ENCODE data around the gene PPP1R37. TPM values are rescaled to one million over a fixed set of nuclear protein-coding genes. Genes with fewer than 3 reads are reported as not detected.

Gene PPP1R37
- total RNA-seq, 2 experiments from 2014 or later = 21.1 to 21.7 TPM

GRCh38 chr19:45091031-45091923 is 1.7 kb upstream of the PPP1R37 start:
- DNase-seq = peak; percentile 98
- H3K27me3 Mint-ChIP-seq = no peaks in the 10 kb centered on the region
- peaks cover 33% of the 10 kb centered on the region for H3K36me3 Mint-ChIP-seq (ENCODE audit: low read depth)
- H3K4me3 Mint-ChIP-seq = peak overlapping the region; percentile 87
- peaks cover 2% of the 10 kb centered on the region for H3K9me3 Mint-ChIP-seq
- ChIA-PET CTCF (interaction anchor here (0.6 to 2.6 kb wide), 11 partner anchors 11 to 394 kb away, joined by 3 to 14 read pairs (median 5); partner anchors contain the start of genes BLOC1S3 and TRAPPC6A), POLR2A (interaction anchor here (1.0 to 1.4 kb wide), 2 partner anchors 12 to 52 kb away, joined by 4 to 6 read pairs; partner anchors contain the start of genes CLASRP and GEMIN7)
- peak overlapping the region; percentile 97 for H3K27ac Mint-ChIP-seq
- peaks cover 68% of the 10 kb centered on the region for H3K4me1 Mint-ChIP-seq

GRCh38 chr19:45094137-45094536 is 1.2 kb downstream of the PPP1R37 start:
- Mint-ChIP-seq H3K36me3 (ENCODE audit: low read depth) (peaks cover 30% of the 10 kb centered on the region), H3K9me3 (peaks cover 2% of the 10 kb centered on the region), H3K4me1 (peaks cover 72% of the 10 kb centered on the region), H3K27me3 (no peaks in the 10 kb centered on the region), H3K27ac (peak overlapping the region; percentile 54), H3K4me3 (peak overlapping the region; percentile 87)
- ChIA-PET CTCF (no interaction called here), POLR2A (no interaction called here)
- no peak for DNase-seq

DNA sequence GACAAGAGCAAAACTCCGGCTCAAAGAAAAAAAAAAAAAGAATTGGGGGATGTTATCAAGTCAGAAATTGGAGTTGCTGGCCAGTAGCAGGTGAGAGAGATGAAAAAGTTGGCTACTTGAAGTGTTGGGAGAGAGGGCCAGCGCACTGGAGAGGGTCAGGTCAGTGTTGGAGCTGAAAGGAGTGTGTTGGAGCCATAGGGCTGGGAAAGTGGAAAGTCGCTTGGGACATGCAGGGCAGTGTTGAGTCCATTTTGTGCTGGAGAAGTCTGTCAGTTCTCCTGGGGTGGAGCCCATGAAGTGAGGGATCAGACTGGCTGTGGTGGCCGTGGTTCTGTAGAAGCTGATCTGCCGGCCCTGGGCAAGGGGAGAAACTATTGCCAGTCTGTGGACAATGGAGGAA is 1.7 kb downstream of the PPP1R37 start:
- Mint-ChIP-seq H3K4me1 (peaks cover 72% of the 10 kb centered on the region), H3K36me3 (ENCODE audit: low read depth) (peaks cover 26% of the 10 kb centered on the region), H3K27me3 (no peaks in the 10 kb centered on the region), H3K9me3 (peaks cover 2% of the 10 kb centered on the region), H3K27ac (peak overlapping the region; percentile 54), H3K4me3 (peak overlapping the region; percentile 87)
- ChIA-PET POLR2A (no interaction called here), CTCF (interaction anchor here (0.6 kb wide), 1 partner anchor 323 kb away, joined by 3 read pairs; no protein-coding TSS in a partner anchor)
- DNase-seq = no peak

- H3K27me3 Mint-ChIP-seq = no peaks in the 10 kb centered on the region
- H3K27ac Mint-ChIP-seq = peak overlapping the region; percentile 55
- peaks cover 2% of the 10 kb centered on the region for H3K9me3 Mint-ChIP-seq
- H3K4me1 Mint-ChIP-seq = peaks cover 72% of the 10 kb centered on the region
- CTCF ChIA-PET = interaction anchor here (0.6 kb wide), 1 partner anchor 1355 kb away, joined by 3 read pairs; no protein-coding TSS in a partner anchor
- POLR2A ChIA-PET = no interaction called here
- H3K36me3 Mint-ChIP-seq (ENCODE audit: low read depth) = peaks cover 20% of the 10 kb centered on the region
- no peak for DNase-seq
- H3K4me3 Mint-ChIP-seq = no peak overlapping the region
These were observed 2.8 kb downstream of the PPP1R37 start for GRCh38 chr19:45095496-45096413.

GRCh38 chr19:45096700-45097099 is 3.7 kb downstream of the PPP1R37 start:
- POLR2A ChIA-PET = no interaction called here
- peaks cover 11% of the 10 kb centered on the region for H3K36me3 Mint-ChIP-seq (ENCODE audit: low read depth)
- H3K27me3 Mint-ChIP-seq = no peaks in the 10 kb centered on the region
- H3K27ac Mint-ChIP-seq = peak overlapping the region; percentile 28
- no peak for DNase-seq
- H3K9me3 Mint-ChIP-seq = no peaks in the 10 kb centered on the region
- H3K4me1 Mint-ChIP-seq = peaks cover 70% of the 10 kb centered on the region
- no peak overlapping the region for H3K4me3 Mint-ChIP-seq
- CTCF ChIA-PET = no interaction called here

DNA sequence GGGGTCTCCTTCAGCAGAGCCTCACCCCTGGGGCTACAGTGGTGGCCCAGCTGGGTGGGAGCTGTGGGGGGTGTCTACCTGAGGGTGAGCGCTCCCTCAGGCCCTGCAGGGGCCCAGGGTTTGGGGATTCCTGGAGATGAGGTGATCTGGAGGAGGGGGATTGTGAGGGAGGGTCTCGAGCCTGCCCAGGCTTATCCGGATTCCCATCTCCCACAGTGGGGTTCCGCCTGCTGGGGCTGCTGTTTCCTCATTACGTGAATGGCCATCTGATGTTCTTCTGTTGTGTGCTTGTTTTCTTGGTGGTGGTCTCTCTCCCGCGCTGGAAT is 4.4 kb downstream of the PPP1R37 start:
- POLR2A ChIA-PET = interaction anchor here (0.6 kb wide), 1 partner anchor 25 kb away, joined by 3 read pairs; no protein-coding TSS in a partner anchor

DNA sequence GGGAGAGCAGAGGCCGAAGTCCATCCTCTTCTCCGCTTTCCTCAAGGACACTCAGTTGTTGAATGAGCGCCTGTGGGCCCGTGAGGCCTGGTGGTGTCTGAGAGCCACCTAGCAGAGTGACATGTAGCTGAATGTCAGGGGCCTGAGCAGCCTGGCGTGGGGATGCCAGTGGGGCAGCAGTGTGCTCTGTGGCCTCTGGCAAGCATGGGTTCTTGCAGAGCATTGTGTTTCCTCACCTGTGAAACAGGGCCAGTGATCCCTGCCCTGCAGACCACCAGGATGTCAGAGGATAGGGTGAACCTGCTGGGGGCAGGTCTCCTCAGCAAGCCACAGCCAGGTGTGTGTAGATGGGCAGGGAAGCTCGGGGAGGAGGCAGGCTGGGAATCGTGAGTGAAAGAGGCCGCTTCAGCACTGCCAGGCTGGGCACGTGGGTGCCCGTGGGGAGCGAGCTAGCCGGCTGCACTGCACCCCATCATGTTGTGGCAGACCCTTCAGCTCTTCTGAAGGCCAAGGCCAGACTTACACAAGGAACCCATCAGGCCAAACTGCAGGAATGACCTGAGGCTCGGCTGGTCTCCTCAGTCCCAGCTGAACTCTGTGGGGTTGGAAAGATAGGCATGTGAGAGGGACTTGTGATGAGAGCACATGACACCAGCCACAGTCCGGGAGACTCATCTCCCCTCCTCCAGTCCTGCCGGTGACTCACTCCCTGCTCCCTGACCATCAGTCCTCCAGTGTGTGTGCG is 5.0 kb downstream of the PPP1R37 start:
- H3K9me3 Mint-ChIP-seq = no peaks in the 10 kb centered on the region
- H3K27me3 Mint-ChIP-seq = no peaks in the 10 kb centered on the region
- ChIA-PET CTCF (interaction anchor here (1.5 to 2.2 kb wide), 2 partner anchors 10 to 15 kb away, joined by 3 to 5 read pairs; no protein-coding TSS in a partner anchor), POLR2A (interaction anchor here (0.6 kb wide), 1 partner anchor 26 kb away, joined by 3 read pairs; no protein-coding TSS in a partner anchor)
- no peak overlapping the region for H3K27ac Mint-ChIP-seq
- peaks cover 9% of the 10 kb centered on the region for H3K36me3 Mint-ChIP-seq (ENCODE audit: low read depth)
- no peak overlapping the region for H3K4me3 Mint-ChIP-seq
- peaks cover 71% of the 10 kb centered on the region for H3K4me1 Mint-ChIP-seq
- DNase-seq = no peak

More for the DNA sequence above, 4.4 kb downstream of the PPP1R37 start:
- H3K27me3 Mint-ChIP-seq = no peaks in the 10 kb centered on the region
- H3K27ac Mint-ChIP-seq = no peak overlapping the region
- H3K9me3 Mint-ChIP-seq = no peaks in the 10 kb centered on the region
- no peak for DNase-seq
- CTCF ChIA-PET = interaction anchor here (1.5 kb wide), 1 partner anchor 16 kb away, joined by 3 read pairs; no protein-coding TSS in a partner anchor
- peaks cover 70% of the 10 kb centered on the region for H3K4me1 Mint-ChIP-seq
- H3K4me3 Mint-ChIP-seq = no peak overlapping the region
- peaks cover 9% of the 10 kb centered on the region for H3K36me3 Mint-ChIP-seq (ENCODE audit: low read depth)

GRCh38 chr19:45098521-45099466 is 5.8 kb downstream of the PPP1R37 start:
- H3K27me3 Mint-ChIP-seq = no peaks in the 10 kb centered on the region
- no peak overlapping the region for H3K4me3 Mint-ChIP-seq
- CTCF ChIA-PET = interaction anchor here (1.5 to 2.2 kb wide), 2 partner anchors 11 to 14 kb away, joined by 3 to 5 read pairs; no protein-coding TSS in a partner anchor
- no peaks in the 10 kb centered on the region for H3K9me3 Mint-ChIP-seq
- no peak for DNase-seq
- peaks cover 75% of the 10 kb centered on the region for H3K4me1 Mint-ChIP-seq
- H3K27ac Mint-ChIP-seq = no peak overlapping the region
- POLR2A ChIA-PET = no interaction called here
- peaks cover 6% of the 10 kb centered on the region for H3K36me3 Mint-ChIP-seq (ENCODE audit: low read depth)

DNA sequence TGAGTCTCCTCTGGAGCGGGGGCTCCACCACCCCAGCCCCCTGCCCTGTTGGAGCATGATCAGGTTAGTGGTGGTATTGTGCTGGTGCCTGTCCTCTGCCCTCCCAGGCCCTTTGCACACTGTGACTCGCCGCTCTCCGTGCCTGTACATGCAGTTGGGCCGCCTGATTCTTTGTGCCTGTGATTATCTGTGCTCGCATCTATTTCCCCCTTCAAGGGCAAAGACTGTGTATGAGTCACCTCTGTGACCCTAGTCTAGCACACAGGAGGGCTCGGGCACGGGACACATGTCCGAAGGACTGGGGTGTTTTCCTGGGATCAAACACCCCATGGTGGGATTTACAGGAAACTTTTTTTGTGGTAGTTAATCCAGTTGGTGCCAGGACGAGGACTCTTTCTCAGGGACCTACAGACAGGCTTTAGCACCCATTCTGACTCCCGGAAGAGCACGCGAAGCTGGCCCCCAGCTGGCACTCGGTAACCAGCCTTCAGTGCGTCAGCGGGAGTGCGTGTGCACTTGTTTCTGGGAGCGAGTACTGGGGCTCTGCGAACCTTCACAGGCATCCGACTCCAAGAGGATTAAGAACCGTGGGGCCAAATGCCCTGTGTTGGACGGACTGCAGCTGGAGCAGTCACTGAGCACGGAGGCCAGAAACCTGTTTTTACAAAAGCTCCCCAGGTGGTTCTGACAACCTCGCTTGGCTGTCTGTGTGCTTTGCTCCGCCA is 6.7 kb downstream of the PPP1R37 start:
- no peak overlapping the region for H3K4me3 Mint-ChIP-seq
- ChIA-PET POLR2A (no interaction called here), CTCF (interaction anchor here (2.2 kb wide), 1 partner anchor 12 kb away, joined by 5 read pairs; no protein-coding TSS in a partner anchor)
- H3K27ac Mint-ChIP-seq = no peak overlapping the region
- DNase-seq = no peak
- H3K27me3 Mint-ChIP-seq = no peaks in the 10 kb centered on the region
- peaks cover 75% of the 10 kb centered on the region for H3K4me1 Mint-ChIP-seq
- peaks cover 3% of the 10 kb centered on the region for H3K36me3 Mint-ChIP-seq (ENCODE audit: low read depth)
- H3K9me3 Mint-ChIP-seq = no peaks in the 10 kb centered on the region

DNA sequence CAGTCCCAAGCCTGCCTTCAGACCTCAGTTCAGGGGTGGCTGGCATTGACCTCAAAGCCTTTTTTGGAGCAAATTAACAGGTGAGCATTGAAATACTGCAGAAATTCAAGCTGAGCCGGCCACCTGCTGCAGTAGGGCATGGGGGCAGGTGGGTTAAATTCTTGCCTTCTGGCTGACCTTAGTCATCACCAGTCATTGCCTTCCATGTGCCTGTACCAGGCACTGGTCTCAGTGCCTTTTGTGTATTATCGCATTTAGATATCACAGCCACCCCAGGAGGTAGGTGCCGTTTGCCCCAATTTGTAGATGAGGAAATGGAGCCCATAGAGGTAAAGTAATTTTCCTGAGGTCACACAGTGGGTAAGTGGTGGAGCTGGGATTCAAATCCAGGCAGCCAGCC is 7.2 kb downstream of the PPP1R37 start:
- ChIA-PET CTCF (interaction anchor here (2.2 kb wide), 1 partner anchor 13 kb away, joined by 5 read pairs; no protein-coding TSS in a partner anchor), POLR2A (no interaction called here)
- Mint-ChIP-seq H3K27ac (no peak overlapping the region), H3K36me3 (ENCODE audit: low read depth) (no peaks in the 10 kb centered on the region), H3K9me3 (no peaks in the 10 kb centered on the region), H3K27me3 (no peaks in the 10 kb centered on the region), H3K4me3 (no peak overlapping the region), H3K4me1 (peaks cover 75% of the 10 kb centered on the region)
- DNase-seq = no peak

GRCh38 chr19:45100846-45101252 is 7.9 kb downstream of the PPP1R37 start:
- ChIA-PET CTCF (interaction anchor here (3.2 kb wide), 1 partner anchor 9 kb away, joined by 14 read pairs; no protein-coding TSS in a partner anchor), POLR2A (no interaction called here)
- H3K36me3 Mint-ChIP-seq (ENCODE audit: low read depth) = no peaks in the 10 kb centered on the region
- no peaks in the 10 kb centered on the region for H3K9me3 Mint-ChIP-seq
- no peak for DNase-seq
- no peaks in the 10 kb centered on the region for H3K27me3 Mint-ChIP-seq
- no peak overlapping the region for H3K27ac Mint-ChIP-seq
- peaks cover 74% of the 10 kb centered on the region for H3K4me1 Mint-ChIP-seq
- no peak overlapping the region for H3K4me3 Mint-ChIP-seq

Measured in activated CD4-positive, alpha-beta T cell treated with anti-CD3 and anti-CD28 coated beads, Interleukin-2, amount 10 ng/mL, durations not matched to agents 7 days and 5 days (primary cell).